Fibroblast of lung (primary cell): ENCODE data around the gene NFATC3. TPM values are rescaled to one million over a fixed set of nuclear protein-coding genes. Genes with fewer than 3 reads are reported as not detected.

Experiments
- DNase-seq, 2 donors: peaks; one replicate each; pipeline versions ENCODE4 v3.0.0 to v3.0.0-alpha.2; 2010; ENCODE audit warnings: low read depth in 2 of 2
- H2AFZ ChIP-seq: 2 replicates; pipeline ENCODE4 v1.5.1; 2012; ENCODE audit warnings: low read length, control low read depth, inconsistent platforms
- H3K27ac ChIP-seq: 2 replicates; pipeline ENCODE4 v1.5.1; 2011; ENCODE audit warnings: low read length, control low read depth; ENCODE audit not compliant: insufficient read depth
- H3K27me3 ChIP-seq: 2 replicates; pipeline ENCODE4 v1.5.1; 2011; ENCODE audit warnings: mild to moderate bottlenecking, low read length; ENCODE audit not compliant: control insufficient read depth, insufficient read depth
- H3K36me3 ChIP-seq: 2 replicates; pipeline ENCODE4 v1.5.1; 2011; ENCODE audit warnings: low read length; ENCODE audit not compliant: control insufficient read depth, insufficient read depth
- H3K4me1 ChIP-seq: 2 replicates; pipeline ENCODE4 v1.5.1; 2011; ENCODE audit warnings: low read length; ENCODE audit not compliant: control insufficient read depth, insufficient read depth; ENCODE audit errors: extremely low read depth
- H3K4me2 ChIP-seq: 2 replicates; pipeline ENCODE4 v1.5.1; 2011; ENCODE audit warnings: low read length, control low read depth; ENCODE audit not compliant: insufficient read depth; ENCODE audit errors: extremely low read depth
- H3K4me3 ChIP-seq, 4 experiments: fragments of 200-600 bp in 1 of 4; sonication (generic) in 1 of 4; replicated peaks in 1 of 4; 2 replicates each; pipeline ENCODE4 v1.5.1; 2011 to 2016; ENCODE audit warnings: low read length in 4 of 4, low read depth in 3 of 4, mild to moderate bottlenecking in 3 of 4, control low read depth in 2 of 4, inconsistent platforms in 1 of 4, mixed read lengths in 1 of 4; ENCODE audit not compliant: insufficient read depth in 1 of 4; ENCODE audit errors: control extremely low read depth in 1 of 4
- H3K79me2 ChIP-seq: 2 replicates; pipeline ENCODE4 v1.5.1; 2012; ENCODE audit warnings: mild to moderate bottlenecking, low read length, inconsistent platforms; ENCODE audit not compliant: control insufficient read depth, insufficient read depth
- H3K9ac ChIP-seq: 2 replicates; pipeline ENCODE4 v1.5.1; 2011; ENCODE audit warnings: mild to moderate bottlenecking, low read length, control low read depth; ENCODE audit not compliant: insufficient read depth
- H3K9me3 ChIP-seq: 2 replicates; pipeline ENCODE4 v1.5.1; 2012; ENCODE audit warnings: low read depth, low read length; ENCODE audit not compliant: control insufficient read depth, insufficient read depth
- H4K20me1 ChIP-seq: 2 replicates; pipeline ENCODE4 v1.5.1; 2011; ENCODE audit warnings: low read length; ENCODE audit not compliant: control insufficient read depth, insufficient read depth; ENCODE audit errors: extremely low read depth
- EZH2 ChIP-seq: IDR thresholded peaks from 2 replicates; pipeline ENCODE4 v1.5.1; 2012; ENCODE audit warnings: low read length, control low read depth, mild to moderate bottlenecking; ENCODE audit errors: missing control alignments
- polyA plus RNA-seq, 2 donors: library from polyadenylated mRNA; depleted of rRNA in 1 of 2; stranded (reverse) in 1 of 2; unstranded in 1 of 2; fragments of >200 nt; gene quantifications; 2 replicates each; pipeline ENCODE4 v1.2.1, GENCODE V29; 2011 to 2012; ENCODE audit warnings: missing spikeins in 1 of 2
- total RNA-seq: library from RNA; depleted of rRNA; stranded (reverse); fragments of >200 nt; gene quantifications from 2 replicates; pipeline ENCODE4 v1.2.1, GENCODE V29; 2014
- TF ChIP-seq, protein P1 (sequence below), 2 donors: IDR thresholded peaks in 1 of 2; conservative IDR thresholded peaks in 1 of 2; 1 replicate in 1 of 2; 2 replicates in 1 of 2; pipeline ENCODE4 v1.5.1; 2011 to 2012; ENCODE audit warnings: low read length in 2 of 2, control low read depth in 1 of 2, inconsistent platforms in 1 of 2, low read depth in 1 of 2, mild to moderate bottlenecking in 1 of 2

Gene NFATC3
- total and polyA plus RNA-seq, 2 donors (not counting 1 experiment from before 2014, with no cell fraction given) = 9.6 to 10.6 TPM

DNA sequence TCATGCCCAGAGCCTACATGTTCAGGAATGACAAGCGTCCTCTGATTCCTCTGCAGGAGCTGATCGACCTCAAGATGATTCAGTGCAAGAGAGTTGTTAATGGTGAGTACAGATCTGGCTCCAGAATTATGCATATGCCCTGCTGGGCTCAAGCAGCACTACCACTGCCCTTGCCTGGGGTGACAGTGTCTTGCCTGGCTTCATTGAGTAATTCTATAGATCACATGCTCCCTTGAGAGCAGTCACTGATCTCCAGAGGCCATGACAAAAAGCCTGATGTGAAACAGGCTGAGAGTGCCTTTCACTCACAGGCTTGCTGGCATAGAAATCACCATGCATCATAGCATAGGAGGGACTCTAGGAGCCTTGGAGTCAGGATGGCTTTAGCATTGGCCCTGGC lies 35.7 kb upstream of the NFATC3 start:
- no peak overlapping the region for H3K4me2 ChIP-seq
- H3K4me3 ChIP-seq = no peak overlapping the region
- DNase-seq = no peak
- no peak overlapping the region for H3K27ac ChIP-seq
- no peaks in the 10 kb centered on the region for H4K20me1 ChIP-seq
- H3K4me1 ChIP-seq = no peaks in the 10 kb centered on the region
- no peaks in the 10 kb centered on the region for H3K79me2 ChIP-seq
- no peak overlapping the region for H2AFZ ChIP-seq
- H3K36me3 ChIP-seq = peaks cover 3% of the 10 kb centered on the region
- TF ChIP-seq, protein P1, sequence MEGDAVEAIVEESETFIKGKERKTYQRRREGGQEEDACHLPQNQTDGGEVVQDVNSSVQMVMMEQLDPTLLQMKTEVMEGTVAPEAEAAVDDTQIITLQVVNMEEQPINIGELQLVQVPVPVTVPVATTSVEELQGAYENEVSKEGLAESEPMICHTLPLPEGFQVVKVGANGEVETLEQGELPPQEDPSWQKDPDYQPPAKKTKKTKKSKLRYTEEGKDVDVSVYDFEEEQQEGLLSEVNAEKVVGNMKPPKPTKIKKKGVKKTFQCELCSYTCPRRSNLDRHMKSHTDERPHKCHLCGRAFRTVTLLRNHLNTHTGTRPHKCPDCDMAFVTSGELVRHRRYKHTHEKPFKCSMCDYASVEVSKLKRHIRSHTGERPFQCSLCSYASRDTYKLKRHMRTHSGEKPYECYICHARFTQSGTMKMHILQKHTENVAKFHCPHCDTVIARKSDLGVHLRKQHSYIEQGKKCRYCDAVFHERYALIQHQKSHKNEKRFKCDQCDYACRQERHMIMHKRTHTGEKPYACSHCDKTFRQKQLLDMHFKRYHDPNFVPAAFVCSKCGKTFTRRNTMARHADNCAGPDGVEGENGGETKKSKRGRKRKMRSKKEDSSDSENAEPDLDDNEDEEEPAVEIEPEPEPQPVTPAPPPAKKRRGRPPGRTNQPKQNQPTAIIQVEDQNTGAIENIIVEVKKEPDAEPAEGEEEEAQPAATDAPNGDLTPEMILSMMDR (conservative IDR thresholded peaks at IDR 0.05 in 1 of 2, IDR thresholded peaks at IDR 0.05 in 1 of 2; ENCODE audit: low read depth in 1 of 2, low read length in 2 of 2) = no peak
- no peak for TF ChIP-seq EZH2
- no peaks in the 10 kb centered on the region for H3K27me3 ChIP-seq
- no peak overlapping the region for H3K9ac ChIP-seq
- H3K9me3 ChIP-seq = no peaks in the 10 kb centered on the region

DNA sequence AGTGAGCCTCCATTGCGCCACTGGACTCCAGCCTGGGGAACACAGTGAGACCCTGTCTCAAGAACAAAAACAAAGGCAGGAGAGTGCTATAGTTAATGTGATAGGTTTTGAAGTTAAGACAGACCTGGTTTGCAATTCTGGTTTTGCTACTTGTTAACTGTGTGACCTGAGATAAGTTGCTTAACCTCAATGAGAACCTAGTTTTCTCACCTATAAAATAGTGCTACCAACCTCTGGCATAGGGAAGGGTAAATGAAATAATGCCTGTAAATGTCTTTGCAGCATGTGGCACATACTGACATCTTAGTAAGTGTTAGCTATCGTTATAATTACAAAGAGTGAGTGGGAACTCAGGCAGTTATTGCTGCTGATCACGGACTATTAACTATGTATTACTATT lies 29.8 kb upstream of the NFATC3 start:
- no peak for TF ChIP-seq EZH2
- TF ChIP-seq, protein P1 (conservative IDR thresholded peaks at IDR 0.05 in 1 of 2, IDR thresholded peaks at IDR 0.05 in 1 of 2; ENCODE audit: low read depth in 1 of 2, low read length in 2 of 2) = no peak
- Histone ChIP-seq H4K20me1 (no peaks in the 10 kb centered on the region), H2AFZ (no peak overlapping the region), H3K79me2 (no peaks in the 10 kb centered on the region), H3K9ac (no peak overlapping the region), H3K9me3 (no peaks in the 10 kb centered on the region), H3K4me3 (no peak overlapping the region), H3K4me2 (no peak overlapping the region), H3K27me3 (no peaks in the 10 kb centered on the region), H3K4me1 (no peaks in the 10 kb centered on the region), H3K27ac (no peak overlapping the region), H3K36me3 (peaks cover 3% of the 10 kb centered on the region)
- no peak for DNase-seq

DNA sequence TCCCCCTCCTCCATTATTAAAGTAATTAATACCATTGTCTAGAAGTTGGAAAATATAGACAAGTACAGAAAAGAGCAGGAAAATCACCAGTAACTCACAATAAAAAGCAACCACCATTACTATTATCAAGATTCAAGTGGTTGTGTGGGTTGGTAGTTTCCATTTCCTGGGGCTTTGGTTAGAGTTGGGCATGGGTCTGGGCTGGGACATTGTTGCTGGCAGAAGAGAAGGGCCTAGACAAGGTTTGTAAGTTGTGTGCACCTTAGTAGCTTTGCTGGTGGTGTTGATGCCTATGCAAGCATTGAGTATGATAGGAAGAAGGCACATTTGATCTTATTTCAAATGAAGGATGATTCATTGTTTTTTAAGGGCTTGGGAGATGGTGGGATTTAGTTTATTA lies 25.4 kb upstream of the NFATC3 start:
- H3K79me2 ChIP-seq = no peaks in the 10 kb centered on the region
- no peak for TF ChIP-seq EZH2
- TF ChIP-seq, protein P1 (conservative IDR thresholded peaks at IDR 0.05 in 1 of 2, IDR thresholded peaks at IDR 0.05 in 1 of 2; ENCODE audit: low read depth in 1 of 2, low read length in 2 of 2) = no peak
- no peak overlapping the region for H3K27ac ChIP-seq

More for the DNA sequence above, 25.4 kb upstream of the NFATC3 start:
- Histone ChIP-seq H3K4me2 (no peak overlapping the region), H3K27me3 (no peaks in the 10 kb centered on the region), H3K36me3 (peaks cover 5% of the 10 kb centered on the region), H3K9me3 (no peaks in the 10 kb centered on the region), H3K4me3 (no peak overlapping the region), H3K9ac (no peak overlapping the region), H3K4me1 (peaks cover 8% of the 10 kb centered on the region), H2AFZ (no peak overlapping the region), H4K20me1 (no peaks in the 10 kb centered on the region)
- no peak for DNase-seq
